Ramos (cell line): ENCODE measurements around the gene PRPF18.
"Not testable (repeated sequence)": the region's sequence is repeated elsewhere in the genome, so short reads cannot be mapped to it uniquely, and the experiment has no call there.

Source experiments
- in situ Hi-C: fragments of 300-500 bp; cut with MboI; formaldehyde crosslinking; loops from one replicate; pipeline ENCODE4 v1.14.3; 2022; ENCODE audit warnings: low sequenced_read_pairs; ENCODE audit not compliant: unreplicated experiment

PRPF18 gene, protein sequence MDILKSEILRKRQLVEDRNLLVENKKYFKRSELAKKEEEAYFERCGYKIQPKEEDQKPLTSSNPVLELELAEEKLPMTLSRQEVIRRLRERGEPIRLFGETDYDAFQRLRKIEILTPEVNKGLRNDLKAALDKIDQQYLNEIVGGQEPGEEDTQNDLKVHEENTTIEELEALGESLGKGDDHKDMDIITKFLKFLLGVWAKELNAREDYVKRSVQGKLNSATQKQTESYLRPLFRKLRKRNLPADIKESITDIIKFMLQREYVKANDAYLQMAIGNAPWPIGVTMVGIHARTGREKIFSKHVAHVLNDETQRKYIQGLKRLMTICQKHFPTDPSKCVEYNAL

DNA sequence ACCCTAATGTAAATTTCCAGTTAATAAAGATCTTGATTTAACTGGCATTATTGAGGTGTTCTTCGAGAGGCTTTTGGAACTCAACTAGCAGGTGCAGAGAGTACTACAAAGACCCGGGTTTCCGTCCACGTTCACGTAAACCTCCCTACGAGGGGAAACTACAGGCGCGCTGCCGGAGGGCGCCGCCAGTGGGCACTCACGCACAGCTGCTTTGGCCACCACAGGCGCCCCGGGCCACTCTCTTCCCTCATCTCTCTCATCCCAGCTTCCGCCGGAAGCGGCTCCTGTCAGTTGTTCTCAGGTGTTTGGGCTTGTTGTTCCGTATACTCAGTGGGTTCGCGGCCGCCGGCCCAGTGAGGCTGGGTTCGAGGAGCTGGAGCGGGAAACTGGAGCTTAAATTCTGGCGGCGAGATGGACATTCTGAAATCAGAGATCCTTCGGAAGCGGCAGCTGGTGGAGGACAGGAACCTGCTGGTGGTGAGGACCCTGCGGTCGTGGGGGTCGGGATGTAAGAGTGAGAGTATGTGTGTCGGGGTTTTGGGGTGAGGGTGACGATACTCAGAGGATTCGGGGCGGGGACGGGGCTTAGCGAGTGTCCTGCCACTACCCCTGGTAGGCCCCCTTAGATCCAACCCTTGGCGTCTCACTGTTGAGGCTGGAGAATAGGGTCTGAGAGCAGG, at the start of gene PRPF18:
TSS of gene PRPF18 (plus strand) at position 290 of the 680 bp plus-strand sequence. CDS start at position 412, 122 bp downstream.
- in situ Hi-C loops: no loop called here

GRCh38 chr10:13537985-13538384, 48.8 kb upstream of the PRPF18 start:
- in situ Hi-C loops: not testable (repeated sequence)

GRCh38 chr10:13542533-13542932, 44.2 kb upstream of the PRPF18 start:
- in situ Hi-C loops: no loop called here

GRCh38 chr10:13550802-13551201, 36.0 kb upstream of the PRPF18 start:
- in situ Hi-C loops: no loop called here

DNA sequence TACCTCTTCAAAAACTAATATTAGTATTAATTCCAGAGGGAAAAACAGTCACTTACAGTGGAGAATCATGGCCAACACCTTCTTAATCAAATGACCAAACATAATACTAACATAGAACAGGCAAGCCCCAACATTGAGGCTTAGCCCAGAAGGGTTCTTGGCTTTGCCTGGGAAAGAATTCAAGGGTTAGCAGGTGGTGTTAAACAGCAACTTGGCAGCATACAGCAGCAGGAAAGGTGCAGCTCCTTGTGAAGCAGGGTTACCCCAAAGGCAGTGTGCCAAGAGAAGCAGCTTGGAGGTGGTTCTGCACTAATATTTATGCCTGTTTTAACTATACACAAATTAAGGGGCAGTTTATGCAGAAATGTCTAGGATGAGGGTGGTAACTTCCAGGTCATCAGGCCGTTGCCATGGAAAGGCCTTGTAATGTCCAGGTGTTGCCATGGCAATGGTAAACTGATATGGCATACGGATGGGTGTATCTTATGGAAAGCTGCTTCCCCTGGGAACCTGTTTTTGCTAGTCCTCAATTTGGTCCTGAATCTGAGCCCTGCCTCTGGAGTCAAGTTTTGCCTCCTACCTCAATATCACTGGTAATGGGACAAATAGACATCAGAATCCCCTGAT, 30.8 kb upstream of the PRPF18 start:
- in situ Hi-C loops: no loop called here

GRCh38 chr10:13559124-13559700, 27.6 kb upstream of the PRPF18 start:
- in situ Hi-C loops: no loop called here

DNA sequence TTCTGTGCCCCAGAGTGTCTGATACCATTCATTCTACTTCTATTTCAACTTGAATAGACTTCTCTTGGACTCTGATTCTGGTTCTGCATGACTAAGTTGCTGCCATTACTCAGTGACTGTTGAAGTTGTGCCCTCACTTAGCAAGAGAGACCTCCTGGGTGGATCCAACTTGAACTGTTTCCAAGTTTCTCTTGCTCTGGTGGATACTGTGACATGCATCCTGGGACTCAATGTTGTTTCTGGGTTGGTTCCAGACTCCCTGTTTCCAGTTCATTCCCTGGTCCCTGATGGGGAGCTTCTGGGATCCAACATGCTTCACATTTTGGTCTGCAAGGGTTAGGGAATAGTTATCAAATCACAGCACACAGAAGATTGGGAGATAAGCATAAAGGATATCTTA, 26.2 kb upstream of the PRPF18 start:
- in situ Hi-C loops: no loop called here

- in situ Hi-C loops: no loop called here
Observed at GRCh38 chr10:13563481-13564445, 23.0 kb upstream of the PRPF18 start.

DNA sequence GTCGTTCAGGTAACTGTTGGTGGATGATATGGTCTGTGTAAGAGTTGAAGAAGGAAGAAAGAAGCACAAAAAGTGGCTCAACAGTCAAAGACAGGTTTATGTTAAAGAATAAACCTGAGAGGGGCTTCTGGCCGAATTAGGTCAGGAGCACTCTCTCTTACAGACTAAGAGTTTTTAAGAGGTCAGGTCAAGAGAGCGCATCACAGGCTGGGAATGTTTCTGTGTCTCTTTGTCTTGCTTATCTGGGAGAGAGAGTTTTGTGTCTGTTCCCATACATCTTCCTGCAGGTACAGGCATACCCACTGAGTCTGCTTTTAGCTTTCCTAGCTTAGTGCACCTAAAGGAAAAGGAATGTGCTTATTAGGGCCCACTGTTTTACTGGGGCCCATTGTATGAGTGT, 22.2 kb upstream of the PRPF18 start:
- in situ Hi-C loops: no loop called here

DNA sequence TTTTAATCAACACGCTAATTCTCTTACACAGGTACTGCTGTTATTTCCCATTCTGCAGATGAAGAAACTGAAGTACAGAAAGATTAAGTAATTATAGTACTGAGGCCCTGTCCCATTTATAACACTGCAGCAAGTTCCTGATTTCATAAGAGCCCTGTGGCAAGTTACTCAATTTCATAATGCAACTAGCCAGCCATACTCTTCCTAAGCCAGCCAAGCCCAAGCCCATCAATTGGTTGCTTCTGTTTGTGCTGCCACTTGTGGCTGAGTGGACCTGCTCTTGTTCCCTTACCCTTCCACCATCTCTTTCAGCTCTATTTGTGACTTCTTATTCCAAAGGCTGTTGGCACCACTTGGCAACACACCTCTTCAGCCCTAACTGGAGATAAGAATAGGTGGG, 19.7 kb upstream of the PRPF18 start:
- in situ Hi-C loops: no loop called here

GRCh38 chr10:13571541-13571940, 15.2 kb upstream of the PRPF18 start:
- in situ Hi-C loops: no loop called here

DNA sequence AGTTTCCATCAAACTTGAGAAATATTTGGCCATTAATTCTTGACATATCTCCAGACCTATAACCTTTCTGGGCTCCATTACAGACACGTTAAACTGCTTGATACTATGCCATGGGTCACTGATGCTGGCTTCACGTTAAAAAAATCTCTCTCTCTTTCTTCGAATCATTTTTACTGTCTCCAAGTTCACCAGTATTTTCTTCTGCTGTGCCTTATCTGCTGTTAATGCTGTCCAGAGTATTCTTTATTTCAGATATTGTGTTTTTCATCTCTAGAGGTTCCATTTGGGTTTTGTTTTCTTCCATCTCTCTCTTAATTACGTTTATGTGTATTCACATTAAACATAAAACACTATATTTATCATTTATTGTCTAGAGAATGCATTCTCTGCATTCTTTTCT, 12.8 kb upstream of the PRPF18 start:
- in situ Hi-C loops: no loop called here

DNA sequence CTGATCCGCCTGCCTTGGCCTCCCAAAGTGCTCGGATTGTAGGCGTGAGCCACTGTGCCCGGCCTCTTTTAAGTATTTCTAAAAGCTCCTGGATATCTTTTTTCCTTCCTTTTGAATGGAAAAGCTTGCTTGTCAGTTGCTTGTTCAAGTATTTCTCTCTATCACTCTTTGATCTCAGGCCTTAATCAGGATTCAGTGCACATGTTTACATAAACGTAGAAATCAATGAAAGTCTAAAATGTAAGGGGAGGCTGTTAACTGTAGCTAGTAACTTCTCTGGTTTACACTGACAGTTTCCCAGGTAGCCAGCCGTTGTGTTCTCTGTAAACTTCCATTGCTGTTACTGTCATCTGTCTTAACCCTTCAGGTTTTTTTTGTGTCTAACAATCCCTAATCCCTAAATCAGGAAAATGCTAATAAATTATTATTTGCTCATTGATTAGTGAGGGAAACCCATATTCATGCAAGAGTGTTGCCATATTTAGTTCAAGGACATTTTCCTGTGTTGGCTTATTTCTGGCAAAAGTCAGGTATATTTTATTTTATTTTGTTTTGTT, 1.5 kb upstream of the PRPF18 start:
- in situ Hi-C loops: no loop called here

GRCh38 chr10:13585943-13586342, 822 bp upstream of the PRPF18 start:
- in situ Hi-C loops: no loop called here

DNA sequence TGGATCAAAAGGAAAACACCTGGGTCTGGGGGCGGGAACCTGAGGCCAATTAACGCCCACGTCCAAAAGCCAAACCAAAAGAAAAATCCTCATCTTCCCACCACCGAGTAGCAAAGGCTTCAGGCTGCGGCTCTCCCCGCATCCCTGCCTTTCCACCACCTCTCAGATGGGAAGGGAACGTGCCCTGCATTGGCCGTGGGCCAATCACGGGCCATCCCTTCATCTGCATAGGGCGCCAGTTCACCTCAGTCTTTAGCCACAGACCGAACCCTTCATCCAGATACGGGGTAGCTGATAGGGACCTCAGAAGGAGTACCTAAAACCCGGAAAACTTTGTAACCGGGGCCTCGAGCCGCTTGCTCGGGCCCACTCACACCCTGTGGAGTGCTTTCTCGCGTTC, 626 bp downstream of the PRPF18 start:
- in situ Hi-C loops: no loop called here

DNA sequence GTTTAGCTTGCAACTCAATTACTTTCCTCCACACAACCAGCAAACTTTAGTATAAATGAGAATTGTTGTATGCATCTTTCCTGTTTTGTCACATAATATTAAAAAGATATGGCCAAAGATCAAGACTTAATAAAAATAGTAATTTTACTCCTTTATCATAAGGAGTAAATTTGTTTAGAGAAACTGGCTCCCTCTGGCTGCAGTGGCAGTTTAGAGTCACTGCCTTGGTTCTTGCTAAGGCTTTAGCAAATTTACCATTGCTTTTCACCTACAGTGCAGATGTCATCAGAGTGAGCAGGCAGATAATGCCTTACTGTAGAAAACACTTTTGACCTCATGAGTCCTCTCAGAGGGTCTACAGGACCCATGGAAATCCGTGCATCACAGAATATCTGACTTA, 2.6 kb downstream of the PRPF18 start:
- in situ Hi-C loops: no loop called here

DNA sequence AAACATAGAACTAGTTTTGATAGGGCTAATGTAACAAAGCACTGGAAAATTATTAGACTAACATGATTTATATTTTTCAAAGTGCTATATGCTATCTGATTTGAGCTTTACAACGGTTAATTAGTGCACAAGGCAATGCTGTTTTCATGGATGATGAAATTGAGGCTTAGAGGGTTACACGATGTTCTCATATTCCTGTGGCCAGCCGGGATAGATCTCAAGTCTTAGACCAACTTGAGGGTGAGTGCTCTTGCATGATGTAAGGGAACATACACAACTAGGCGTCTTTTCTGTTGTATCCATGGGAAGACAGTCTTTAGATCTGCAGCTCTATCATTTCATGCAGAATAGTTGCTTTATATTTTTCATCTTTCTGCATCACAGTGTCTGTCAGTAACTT, 4.1 kb downstream of the PRPF18 start:
- in situ Hi-C loops: no loop called here

DNA sequence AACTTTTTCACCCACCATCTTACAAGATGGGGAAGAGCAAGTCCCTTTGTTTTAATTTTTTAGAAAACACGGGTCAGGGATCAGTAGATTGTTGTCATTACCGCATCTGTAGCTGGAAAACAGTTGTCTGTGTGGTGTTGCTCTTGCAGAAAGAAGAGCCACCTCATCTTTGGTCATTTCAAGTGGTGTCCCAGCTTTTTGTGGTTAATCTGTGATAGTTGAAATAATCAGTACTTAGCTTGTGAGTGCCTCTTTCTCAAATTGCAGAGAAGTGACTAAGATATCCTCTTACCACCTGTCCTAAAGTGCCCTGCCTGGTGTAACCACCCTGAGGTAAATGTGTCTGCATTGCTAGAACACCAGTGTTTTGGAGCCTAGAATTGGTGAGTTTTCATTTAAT, 5.5 kb downstream of the PRPF18 start:
- in situ Hi-C loops: no loop called here

DNA sequence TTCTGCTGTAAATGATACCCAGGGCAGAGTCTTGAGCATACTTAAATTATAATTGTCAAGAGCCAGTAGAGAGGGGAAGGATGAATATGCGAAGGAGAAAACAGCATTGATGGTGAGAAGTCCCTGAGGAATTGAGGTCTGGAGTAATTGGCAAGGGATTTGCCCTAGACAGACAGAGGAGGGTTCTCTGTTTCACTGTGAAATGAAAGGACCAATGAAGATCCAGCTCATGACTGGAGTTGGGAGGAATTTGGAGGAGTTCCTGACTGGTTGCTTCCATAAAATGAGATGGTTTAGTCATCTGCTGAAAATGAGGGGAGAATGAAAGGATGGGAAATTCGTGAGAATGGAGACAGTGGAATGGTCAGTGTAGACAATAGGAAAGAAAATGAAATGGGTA, 6.8 kb downstream of the PRPF18 start:
- in situ Hi-C loops: no loop called here

DNA sequence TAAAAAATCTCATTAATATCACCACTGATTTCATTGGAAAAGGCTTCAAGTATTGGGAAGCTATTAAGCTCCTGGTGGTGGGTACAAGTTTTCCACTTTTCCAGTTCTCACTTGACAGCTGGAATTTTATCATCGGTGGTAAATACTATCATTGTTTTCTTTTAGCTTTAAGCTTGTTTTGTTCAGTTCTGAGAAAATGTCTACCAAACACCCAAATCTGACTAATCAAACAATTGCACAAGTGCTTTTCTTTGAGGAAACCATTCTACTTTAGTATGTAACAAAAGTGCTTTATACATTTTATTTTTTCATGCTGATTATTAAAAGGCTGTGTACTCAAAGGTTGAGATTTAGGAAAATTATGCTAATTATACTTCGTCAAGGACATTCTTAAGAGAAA, 7.9 kb downstream of the PRPF18 start:
- in situ Hi-C loops: no loop called here
